Lower leg skin (tissue), 3 donors: ENCODE measurements around the gene ZNF235.

Experiments used
- POLR2A ChIP-seq, 2 donors: fragments of 450-650 bp; IDR thresholded peaks; one replicate each; pipeline ENCODE4 v1.6.1; 2016 to 2017; ENCODE audit warnings: antibody characterized with exemption in 2 of 2, mild to moderate bottlenecking in 1 of 2, moderate library complexity in 1 of 2
- TF ChIP-seq, protein P1 (sequence below), 3 donors: fragments of 450-650 bp; IDR thresholded peaks; one replicate each; pipeline ENCODE4 v1.5.1; 2016; ENCODE audit warnings: antibody characterized with exemption in 3 of 3, mild to moderate bottlenecking in 3 of 3, moderate library complexity in 2 of 3

DNA sequence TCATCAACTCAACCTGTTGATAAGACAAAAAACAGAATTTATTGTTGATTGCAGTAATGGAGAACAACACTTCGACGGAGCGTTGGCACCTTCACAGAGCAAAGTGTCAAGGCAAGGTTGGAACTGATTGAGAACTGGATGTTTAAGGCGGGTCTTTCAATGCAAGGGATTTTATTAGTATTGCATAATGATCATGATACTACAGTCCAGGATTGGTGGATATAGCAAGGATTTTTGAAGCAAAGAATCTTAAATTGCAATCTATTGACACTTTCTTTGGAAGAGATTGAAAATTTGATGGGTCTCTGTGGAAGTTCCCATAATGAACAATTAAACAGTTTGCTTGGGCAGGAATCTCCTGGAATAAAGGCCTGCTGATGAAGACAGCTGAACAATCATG, 632 bp upstream of the ZNF235 start:
- no peak for TF ChIP-seq POLR2A (IDR thresholded peaks at IDR 0.05)
- TF ChIP-seq, protein P1, sequence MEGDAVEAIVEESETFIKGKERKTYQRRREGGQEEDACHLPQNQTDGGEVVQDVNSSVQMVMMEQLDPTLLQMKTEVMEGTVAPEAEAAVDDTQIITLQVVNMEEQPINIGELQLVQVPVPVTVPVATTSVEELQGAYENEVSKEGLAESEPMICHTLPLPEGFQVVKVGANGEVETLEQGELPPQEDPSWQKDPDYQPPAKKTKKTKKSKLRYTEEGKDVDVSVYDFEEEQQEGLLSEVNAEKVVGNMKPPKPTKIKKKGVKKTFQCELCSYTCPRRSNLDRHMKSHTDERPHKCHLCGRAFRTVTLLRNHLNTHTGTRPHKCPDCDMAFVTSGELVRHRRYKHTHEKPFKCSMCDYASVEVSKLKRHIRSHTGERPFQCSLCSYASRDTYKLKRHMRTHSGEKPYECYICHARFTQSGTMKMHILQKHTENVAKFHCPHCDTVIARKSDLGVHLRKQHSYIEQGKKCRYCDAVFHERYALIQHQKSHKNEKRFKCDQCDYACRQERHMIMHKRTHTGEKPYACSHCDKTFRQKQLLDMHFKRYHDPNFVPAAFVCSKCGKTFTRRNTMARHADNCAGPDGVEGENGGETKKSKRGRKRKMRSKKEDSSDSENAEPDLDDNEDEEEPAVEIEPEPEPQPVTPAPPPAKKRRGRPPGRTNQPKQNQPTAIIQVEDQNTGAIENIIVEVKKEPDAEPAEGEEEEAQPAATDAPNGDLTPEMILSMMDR (IDR thresholded peaks at IDR 0.05), result no peak
